Activated CD4-positive, alpha-beta T cell treated with anti-CD3 and anti-CD28 coated beads for 24 hours (primary cell): Measurements from ENCODE around the gene RTL1.

Experiments used
- DNase-seq, 2 donors: peaks; one replicate each; pipeline ENCODE4 v3.0.0-alpha.2; 2020; ENCODE audit warnings: low read depth in 2 of 2

RTL1 gene

DNA sequence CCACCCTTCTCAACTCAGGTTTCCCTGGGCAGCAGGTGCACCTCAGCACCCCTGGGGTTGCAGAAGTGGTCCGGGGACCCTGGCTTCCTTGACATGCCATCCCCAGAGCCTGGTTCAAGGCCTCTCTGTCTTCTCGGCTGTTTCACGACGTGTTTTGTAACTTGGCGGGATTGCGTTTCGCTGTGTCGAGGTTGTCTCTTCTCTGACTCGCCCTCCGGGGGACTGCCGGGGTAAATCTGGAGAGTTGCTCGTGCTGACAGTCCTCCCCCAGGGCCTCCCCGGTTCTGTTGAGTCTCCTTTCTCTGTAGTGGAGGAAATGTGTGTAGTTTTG is 52.0 kb downstream of the RTL1 start:
- DNase-seq, result no peak

DNA sequence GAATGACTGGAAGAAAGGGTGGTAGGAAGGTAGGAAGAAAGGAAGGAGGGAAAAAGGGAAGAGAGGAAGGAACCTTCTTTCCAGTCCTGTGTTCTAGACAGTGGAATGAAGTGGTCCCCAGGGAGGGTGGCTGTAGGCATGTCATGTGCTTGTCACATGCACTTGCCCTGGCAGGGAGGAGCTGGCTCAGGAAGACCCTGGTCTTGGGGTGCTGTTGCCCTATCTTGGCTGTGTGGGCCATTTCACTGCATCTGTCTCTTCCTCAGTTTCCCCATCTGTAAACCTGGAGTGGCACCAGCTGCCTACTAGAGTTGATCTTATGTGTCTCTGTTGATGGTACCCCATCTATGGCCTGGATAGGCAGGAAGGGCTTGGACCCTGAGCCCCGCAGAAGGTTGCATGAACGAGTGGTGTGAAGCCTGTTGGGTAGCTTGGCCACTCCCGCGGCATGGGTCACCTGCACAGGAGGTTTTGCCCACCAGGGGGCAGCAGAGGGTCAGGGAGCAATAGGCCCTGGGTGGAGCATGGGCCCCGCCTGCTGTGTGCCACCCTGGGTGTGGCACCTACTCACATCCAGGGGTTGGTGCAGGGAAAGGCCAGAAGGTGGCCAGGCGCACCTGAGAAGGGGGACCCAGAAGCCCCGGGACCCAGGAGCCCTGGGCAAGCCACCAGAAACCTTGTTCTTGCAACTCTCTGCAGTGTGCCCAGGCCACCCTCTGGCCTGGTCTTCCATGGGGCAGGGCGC is 52.5 kb downstream of the RTL1 start:
- DNase-seq, result peak; percentile 72 to 80

DNA sequence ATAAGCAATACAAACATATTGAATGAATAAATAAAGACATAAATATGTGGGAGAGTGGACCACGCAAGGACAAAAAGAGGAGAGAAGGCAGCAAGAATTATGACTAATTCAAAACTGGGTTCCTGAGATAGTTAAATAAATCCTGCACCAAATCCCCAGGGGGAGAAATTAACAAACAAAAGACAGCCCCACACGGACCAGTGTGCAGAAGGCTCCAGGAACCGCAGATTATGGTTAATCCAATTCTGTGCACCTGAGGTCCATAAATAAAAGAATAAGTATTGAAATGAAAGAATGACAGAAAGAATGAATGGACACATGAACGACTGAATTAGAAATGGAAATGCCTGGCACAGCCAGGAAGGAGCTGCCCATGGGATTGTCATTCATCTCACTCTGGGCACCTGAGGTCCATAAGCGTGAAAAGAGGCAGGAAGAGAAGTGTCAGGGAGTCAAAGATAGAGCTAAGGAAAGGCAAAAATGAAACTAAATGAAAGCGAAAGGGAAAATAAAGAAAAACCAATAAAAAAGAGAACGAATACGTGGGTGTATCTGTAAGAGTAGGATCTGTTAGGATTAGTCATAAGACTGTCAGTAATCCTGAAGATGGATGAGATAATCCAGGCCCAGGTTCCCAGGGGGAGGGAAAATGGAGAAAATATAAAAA is 54.3 kb downstream of the RTL1 start:
- DNase-seq, result no peak

DNA sequence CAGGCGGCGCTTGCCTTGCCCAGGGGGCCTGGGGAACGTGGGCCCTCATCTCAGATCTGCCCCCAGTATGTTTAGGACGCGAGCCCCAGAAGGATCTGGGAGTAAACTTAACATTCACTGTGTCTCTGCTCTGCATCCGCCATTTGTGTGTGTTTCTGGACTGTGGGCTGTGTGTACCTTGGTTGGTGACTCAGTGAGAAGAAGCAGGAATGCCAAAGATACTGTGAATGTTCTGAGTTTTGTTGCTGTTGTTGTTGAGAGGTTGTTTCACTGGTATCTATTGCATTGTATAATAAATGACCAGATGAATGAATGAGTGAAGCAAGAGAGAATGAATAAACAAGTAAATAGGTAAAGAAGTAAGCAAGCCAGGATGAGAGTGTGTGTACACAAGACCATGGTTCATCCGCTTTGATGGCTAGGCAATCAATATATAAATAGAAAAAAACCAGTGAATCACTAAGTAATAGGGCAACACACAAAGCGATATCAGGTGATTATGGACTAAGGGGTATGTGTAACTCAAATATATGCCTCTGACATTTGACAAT is 57.1 kb downstream of the RTL1 start:
- DNase-seq, result no peak

DNA sequence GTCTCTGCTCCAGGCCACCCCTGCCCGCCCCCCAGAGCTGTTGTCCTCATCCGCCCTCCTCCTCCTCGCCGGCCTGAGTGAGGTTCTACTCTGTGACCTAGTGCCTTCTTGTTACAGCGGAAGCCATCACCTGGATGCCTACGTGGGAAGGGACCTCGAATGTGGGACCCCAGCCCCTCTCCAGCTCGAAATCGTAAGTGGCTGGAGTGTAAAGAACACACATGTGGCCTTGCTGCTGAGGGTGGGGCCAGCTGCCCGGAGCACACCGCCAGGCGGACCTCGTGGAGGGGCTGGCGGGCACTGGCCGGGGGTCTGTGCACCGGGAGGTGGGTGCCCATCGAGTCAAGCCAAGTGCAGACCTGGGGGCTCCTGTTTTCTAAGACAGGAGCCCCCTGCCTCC is 58.2 kb downstream of the RTL1 start:
- DNase-seq, result no peak

DNA sequence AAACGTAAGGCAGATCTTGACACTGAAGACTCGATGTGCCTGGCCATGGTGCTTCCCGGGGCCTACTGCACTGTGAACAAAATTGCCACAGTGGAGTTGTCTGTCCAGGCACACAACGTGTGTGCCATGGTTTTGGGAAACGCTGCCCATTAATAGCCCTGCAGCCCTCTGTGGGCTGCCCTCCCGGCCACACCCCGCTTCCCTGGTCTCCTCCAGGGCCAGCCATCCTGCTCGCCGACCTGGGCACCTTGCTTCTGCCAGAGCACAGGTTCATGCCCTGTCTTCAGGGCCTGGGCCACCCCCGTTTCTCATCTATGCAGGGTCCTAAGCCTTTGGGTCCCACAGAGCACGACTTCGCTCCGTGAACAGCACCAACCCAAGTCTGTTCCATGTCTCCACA is 58.7 kb downstream of the RTL1 start:
- no peak for DNase-seq

DNA sequence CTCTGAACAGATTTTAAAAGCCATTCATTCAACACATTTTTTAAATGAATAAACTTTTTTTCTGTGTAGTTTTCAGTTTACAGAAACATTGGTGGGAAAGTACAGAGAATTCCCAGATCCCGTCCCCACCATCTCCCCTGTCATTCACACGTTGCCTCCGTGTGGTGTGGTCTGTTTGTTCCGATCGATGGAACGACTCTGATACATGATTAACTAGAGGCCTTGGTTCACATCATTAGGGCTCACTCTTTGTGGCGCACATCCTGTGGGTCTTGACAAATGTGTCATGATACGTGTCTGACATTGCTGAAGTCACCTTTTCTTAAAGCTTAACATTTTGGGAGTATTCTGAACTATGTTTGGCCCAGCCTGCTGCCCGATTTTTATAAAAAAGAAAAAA is 59.1 kb downstream of the RTL1 start:
- no peak for DNase-seq

DNA sequence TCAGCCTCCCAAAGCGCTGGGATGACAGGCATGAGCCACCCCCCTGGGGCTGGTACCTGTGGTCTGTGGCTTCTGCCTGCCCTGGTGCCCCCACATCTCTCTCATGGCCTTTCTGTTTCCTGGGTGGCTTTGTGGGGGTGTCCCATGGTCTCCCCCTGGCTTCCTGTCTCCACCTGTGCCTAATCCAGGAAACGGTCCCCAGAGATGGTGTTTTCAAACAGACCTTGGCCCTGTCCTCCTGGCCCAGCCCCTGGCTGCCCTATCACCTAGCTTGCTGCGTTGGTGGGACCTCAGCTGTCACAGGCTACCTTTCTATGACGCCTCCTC is 59.5 kb downstream of the RTL1 start:
- DNase-seq, result no peak

DNA sequence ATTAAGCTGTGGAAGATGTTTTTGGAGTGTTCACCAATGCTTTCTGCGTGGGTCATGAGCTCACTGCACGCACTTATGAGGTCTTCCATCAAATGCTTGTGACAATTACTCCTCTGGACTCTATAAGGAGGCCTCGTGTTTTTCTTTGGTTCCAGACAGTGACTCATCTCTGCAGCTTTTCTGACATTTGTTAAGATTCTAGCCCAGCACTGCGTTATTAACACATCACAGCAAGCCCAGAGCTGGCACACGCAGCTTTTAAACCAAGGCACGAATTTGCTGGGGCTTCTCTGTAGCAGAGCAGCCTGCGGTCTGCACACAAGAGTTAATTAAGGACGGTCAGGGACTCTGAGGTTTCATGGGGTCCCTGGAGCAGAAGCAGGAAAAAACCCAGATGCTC is 60.7 kb downstream of the RTL1 start:
- DNase-seq, result no peak

DNA sequence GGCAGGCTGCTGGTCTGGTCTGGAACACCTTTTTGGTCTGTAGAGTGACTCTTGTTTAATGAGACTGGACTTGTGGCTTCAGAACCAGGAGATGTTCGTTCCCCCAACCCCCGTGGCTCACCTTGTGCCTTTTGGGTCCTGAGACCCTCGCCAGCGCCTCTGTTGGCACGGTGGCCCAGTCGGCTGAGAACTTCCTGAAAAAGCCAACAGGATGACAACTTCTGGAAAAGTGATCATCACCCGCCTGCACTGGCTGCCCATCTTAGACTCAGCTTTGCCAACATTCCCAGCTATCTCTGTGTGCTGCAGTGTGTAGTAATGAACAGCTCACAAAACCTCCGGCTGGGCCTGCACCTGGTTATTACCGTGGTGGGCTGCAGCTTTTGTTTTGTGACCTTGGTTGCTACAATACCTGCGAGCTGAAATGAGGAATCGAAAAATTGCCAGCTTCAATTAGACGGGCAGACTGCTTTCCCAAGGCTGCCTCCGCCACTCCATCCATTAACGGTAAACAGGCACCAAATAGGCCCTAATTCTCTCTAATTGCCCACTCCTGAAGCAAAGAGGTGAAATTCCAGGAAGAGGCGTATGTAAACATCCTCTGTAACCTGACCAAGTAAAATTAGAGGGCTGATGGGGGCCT is 61.6 kb downstream of the RTL1 start:
- no peak for DNase-seq

DNA sequence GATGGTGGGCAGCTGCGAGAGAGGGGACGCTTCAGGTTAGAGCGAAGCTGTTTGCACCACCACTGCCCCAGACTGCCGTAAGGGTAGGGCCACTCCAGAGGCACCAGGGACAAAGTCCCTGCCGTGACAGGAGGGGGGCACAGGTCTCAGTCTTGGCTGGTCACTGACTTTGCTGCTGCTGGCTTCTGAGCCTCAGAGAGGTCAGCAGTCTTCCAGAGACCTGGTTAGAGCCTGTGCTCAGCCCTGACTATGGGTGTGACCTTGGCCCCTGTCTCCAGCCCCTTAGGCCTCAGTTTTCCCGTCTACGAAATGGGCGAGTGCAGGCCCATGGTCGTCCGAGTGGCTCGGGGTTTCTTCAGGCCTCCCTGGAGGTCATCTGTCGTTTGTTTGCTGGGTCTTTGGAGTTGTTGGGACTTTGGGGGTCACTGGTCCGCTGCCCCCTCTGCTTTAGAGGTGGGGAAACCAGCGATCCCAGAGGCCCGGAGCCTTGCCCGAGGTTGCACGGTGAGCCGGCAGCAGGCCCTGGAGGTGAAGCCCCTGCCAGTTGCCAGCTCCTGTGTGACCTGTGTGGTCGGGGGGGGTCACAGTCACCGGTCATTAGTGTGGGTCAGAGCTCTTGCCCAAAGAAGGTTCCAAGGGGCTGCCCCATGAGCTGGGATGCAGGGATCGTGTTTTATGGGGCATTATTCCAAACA is 62.3 kb downstream of the RTL1 start:
- DNase-seq, result no peak

DNA sequence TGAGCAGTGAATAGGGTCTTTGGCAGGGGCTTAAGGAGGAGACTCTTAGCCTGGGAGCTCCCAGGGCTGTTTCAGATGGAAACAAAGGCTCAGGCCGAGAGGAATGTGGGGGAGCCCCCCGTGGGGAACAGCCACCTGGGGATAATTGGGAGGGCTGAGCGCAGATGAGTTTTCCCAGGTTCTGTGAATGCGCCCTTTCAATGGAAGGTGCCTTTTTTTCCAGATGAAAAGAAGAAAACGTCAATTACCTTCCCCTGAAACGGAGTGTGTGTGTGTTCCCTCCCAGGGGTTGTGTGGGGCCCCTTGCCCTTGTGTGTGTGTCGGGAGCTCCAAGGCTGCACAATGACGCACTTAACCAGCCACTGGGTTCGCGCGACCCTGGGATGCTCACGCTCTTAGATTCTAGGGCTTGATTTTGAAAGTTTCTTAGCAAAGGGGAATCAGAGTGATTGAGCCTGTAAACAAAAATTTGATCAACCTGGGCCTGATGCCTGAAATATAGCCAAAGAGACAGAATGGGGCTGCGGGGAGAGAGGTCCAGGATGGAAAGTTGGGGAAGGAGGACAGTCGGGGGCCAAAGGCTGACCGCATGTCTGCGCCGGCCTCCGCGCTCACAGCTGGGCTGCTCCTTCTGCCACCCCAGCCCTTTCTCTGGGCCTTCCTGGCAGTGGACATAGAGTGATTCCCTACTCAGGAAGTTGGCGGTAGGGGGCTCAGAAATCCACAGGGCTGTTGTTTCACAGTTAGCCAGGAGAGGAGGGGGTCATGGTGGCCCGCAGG is 63.0 kb downstream of the RTL1 start:
- no peak for DNase-seq

DNA sequence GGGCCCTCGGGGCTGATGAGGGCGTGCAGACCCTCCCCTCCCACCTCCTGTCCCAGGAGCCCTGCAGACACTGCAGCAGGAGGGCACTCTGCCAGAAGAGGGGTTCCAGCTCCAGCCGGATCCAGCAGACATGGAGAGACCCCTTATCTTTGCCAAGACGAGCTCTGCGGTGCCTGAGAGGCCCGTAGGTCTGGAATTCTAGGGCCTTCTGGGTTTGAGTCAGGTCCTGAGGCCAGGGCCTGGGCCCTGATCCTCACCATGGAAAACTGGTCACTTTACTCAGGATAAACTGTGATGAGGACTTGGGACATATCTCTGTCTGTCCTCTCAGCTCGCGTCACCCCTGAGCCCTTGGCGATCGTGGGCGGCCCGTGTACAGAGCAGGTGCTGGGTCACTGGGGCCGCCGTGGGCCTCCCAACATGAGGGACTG is 63.8 kb downstream of the RTL1 start:
- no peak for DNase-seq

DNA sequence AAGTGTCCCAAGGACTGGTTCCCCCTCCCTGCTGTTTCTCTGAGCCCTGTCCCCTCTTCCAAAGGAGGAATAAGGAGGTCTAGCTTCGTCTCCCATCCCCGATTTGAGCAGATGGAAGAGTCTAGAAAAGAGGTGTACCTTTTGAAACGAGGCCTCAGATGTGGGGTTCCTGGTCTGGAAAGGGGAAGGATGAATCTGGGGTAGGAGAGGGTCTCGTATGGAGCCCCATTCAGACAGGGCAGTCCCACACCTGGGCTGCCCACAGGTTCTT is 64.3 kb downstream of the RTL1 start:
- no peak for DNase-seq

DNA sequence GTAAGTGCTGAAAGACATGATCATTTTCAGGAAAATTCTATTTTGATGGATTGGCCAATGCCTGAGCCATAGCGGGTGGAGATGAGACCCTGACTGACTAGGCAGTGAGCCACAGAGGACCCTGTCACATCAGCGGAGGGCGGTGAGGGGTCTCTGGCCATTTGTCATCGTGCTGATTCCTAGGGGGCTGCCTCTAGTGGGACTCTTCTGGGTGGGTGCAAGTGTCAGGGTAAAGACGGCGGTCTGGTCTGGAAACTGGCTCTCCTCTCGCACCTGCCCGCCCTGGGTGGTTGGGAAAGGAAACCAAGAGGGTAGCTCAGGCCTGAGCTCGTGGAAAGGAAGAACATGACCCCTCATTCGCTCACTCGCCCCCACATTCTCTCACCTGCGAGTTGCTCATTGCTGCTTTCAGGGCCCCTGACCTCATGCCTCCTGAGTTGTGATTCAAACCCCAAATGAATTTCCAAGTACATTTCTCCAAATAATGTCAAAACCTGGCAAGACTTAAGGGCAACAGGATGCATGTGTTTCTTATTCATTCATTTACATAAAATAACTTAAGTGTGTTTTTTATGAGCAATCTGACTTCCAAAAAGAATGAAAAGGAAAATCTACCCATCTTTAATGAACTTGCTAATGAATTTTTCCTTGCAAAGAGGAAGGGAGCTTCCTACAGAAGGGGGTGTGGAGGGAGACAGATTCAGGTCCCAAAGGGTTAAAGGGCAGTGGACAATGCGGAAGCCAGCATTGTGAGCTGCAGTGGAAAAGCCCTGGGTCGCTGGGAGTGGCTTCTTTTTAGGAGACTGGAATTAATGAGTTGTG is 64.8 kb downstream of the RTL1 start:
- DNase-seq, result no peak

DNA sequence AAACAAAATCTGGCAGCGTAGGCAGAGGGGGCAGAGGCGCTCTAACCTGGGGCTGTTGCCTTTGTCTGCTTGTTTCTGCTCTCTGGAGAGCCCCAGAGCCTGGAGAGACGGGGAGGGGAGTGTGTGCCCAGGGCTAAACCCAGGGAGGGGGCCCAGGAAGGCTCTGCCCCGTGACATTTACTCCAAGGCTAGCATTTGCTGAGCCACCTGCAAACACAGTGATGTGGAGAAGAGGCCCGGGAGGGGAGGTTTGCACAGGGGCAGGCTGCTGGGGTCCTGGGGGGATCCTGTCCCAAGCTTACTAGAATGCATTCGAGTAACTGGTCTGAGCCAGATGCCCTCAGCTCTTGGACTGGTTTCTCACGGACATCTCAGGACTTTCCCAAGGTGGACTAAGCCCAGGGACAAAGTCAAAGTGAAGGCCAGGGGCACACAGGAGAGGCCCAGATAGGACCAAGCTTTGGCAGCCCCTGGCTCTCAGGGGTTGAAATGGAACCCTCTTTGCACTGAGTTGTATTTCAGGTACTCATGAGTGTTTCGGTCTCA is 65.6 kb downstream of the RTL1 start:
- no peak for DNase-seq

DNA sequence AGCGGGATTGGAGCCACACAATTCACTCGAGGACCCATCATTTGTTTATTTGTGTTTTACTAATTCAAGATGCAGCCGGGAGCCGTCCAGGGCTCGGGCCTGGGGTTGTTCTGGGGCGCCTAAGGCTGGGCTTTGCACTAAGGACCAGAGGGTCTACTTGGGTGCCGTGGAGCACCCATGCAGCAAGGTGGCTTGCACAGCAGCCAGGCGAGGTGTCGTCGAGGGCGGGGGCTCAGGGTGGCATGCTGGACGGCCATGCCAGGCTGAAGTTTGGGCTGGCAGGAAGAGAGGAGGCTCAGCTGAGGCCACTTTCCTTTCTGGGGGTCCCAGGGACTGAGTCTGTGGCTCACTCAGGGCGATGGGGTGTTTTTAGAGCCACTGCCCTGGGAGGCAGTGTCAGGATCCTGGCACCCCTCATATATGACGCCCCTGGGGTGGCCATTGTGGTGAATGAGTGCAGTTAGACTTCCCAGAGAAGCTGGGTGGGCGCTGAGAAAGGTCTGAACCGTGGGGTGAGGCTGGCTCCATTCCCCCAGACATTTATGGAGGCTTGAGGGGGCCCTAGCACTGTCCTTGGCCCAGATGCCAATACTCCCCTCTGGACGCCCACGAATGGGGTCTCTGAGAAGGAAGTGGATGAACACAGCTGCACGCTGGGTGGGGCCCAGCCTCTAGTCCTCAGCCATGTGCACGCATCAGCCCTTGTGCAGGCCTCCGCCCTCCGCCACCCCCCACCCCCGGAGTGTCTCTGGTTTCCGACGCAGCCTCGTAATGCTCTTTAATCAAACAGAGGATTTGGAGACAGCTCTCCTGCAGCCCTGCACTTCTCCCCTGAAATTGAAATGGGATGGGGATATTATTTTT is 66.3 kb downstream of the RTL1 start:
- no peak for DNase-seq

DNA sequence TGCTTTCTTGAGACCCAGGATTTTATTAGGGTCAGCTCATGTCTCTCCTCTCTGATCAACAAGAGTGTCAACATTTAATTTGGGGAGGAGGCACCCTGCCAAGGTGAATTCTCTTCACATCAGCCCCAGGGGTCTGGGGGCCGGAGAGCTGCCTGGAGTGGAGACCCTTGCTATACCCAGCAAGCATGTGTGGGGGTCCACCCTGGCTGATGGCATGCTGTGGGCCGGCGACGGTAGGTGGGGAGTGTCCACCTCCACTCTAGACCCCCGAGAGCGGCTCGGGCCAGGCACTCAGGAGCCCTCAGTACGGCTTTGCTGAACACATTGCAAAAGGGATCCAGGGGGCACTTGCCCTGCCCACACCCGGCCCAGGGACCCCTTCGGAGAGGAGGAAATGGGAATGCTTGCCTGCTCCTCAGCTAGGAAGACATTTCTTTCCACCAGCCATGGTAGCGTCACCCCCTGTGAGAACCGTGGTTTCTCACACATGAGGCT is 67.2 kb downstream of the RTL1 start:
- no peak for DNase-seq

DNA sequence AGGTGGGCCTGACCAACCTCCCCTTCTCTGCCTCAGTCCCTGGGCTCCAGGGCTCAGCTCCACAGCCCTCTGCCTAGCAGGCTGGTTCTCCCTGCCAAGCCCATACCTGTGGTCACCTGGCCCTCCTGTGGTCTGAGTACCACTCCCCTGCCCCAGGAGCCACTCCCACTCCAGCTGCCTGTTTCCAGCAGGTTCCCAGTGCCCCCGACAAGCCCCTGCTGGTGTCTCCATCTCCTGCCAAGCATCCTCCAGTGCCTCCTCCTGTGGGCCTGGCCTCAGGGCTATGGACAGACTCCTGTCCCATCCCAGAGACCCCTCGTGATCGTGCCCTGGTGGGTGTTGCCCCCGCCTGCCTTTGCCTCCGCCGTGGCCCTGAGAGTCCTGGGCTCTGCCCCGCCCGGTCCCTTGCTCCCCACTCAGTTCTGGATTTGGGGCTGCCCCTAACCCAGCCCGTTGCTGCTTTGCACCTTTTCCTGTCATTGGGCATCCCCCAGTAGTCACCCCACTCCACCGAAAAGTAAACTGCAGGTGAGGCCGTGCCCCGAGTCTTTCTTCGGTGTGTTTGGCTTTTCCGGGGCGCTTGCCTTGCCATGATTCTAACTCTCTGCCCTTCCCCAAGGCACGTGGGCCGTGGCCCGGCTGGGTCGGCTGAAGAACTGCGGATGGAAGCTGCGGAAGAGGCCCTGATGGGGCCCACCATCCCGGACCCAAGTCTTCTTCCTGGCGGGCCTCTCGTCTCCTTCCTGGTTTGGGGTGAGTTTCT is 67.8 kb downstream of the RTL1 start:
- DNase-seq, result no peak
